HepG2 (cell line): Measurements from ENCODE around the gene ZBTB46. TPM values are rescaled to one million over a fixed set of nuclear protein-coding genes. Genes with fewer than 3 reads are reported as not detected.

Experiments used
- ATAC-seq: fragments of 200-7000 bp; cut with Tn5 transposase; 3 replicates; pipeline ENCODE4 v1.9.1; 2020; ENCODE audit warnings: mild to moderate bottlenecking, moderate library complexity
- BruUV-seq: library from RNA; stranded (reverse); fragments of 400-500 nt; replicated peaks from 2 replicates; lab custom pipeline; 2021; lab: Mats Ljungman, UMichigan
- CTCF ChIA-PET: fragments of 300-600 bp; formaldehyde crosslinking; extraction: SDS; loops from one replicate; lab custom pipeline; 2021; ENCODE audit warnings: low total read pairs, inconsistent platforms, low intra/inter-chr PET ratio; lab: Yijun Ruan, JAX
- POLR2A ChIA-PET: fragments of 350-600 bp; sonication (Branson Sonifier 250); formaldehyde crosslinking; loops from one replicate; lab custom pipeline; 2020; ENCODE audit warnings: antibody characterized with exemption, inconsistent platforms; lab: Yijun Ruan, JAX
- DNase-seq: peaks from one replicate; pipeline ENCODE4 v3.0.0-alpha.2; 2015; ENCODE audit warnings: low spot score
- FAIRE-seq: peaks from 3 replicates; lab custom pipeline; 2011; peaks lifted over from hg19 to GRCh38; lab: Jason Lieb, UNC
- H2AFZ ChIP-seq: one replicate; pipeline ENCODE4 v1.6.1; 2011; ENCODE audit warnings: low read length, inconsistent platforms
- H3K27ac ChIP-seq: fragments of 300-600 bp; 3 replicates; pipeline ENCODE4 v1.8.0; 2011; ENCODE audit warnings: mixed run types, mild to moderate bottlenecking, mixed read lengths, low read length, inconsistent platforms; ENCODE audit not compliant: insufficient read depth; ENCODE audit errors: extremely low read length
- H3K27me3 ChIP-seq, 2 experiments: fragments of 200-600 bp in 1 of 2; 2 replicates in 1 of 2; 3 replicates in 1 of 2; pipeline versions ENCODE4 v1.6.0 to v1.8.0; 2011; ENCODE audit warnings: low read length in 2 of 2, mild to moderate bottlenecking in 2 of 2, moderate library complexity in 2 of 2, inconsistent platforms in 1 of 2; ENCODE audit not compliant: insufficient read depth in 2 of 2, control insufficient read depth in 1 of 2
- H3K36me3 ChIP-seq, 2 experiments: fragments of 200-600 bp in 1 of 2; replicated peaks in 1 of 2; 2 replicates in 1 of 2; 3 replicates in 1 of 2; pipeline versions ENCODE4 v1.5.1 to v1.8.0; 2011; ENCODE audit warnings: low read length in 2 of 2, inconsistent platforms in 1 of 2; ENCODE audit not compliant: insufficient read depth in 2 of 2, control insufficient read depth in 1 of 2
- H3K4me1 ChIP-seq: 2 replicates; pipeline ENCODE4 v1.5.1; 2012; ENCODE audit warnings: low read length, inconsistent platforms; ENCODE audit not compliant: insufficient read depth
- H3K4me2 ChIP-seq: 2 replicates; pipeline ENCODE4 v1.6.0; 2011; ENCODE audit warnings: low read depth, low read length, inconsistent platforms
- H3K4me3 ChIP-seq, 3 experiments: fragments of 200-600 bp in 1 of 3; sonication (generic), shearing (Covaris generic) in 1 of 3; replicated peaks in 1 of 3; 2 replicates each; pipeline ENCODE4 v1.5.1; 2011 to 2016; ENCODE audit warnings: low read length in 3 of 3, inconsistent platforms in 2 of 3, low read depth in 2 of 3, mild to moderate bottlenecking in 2 of 3, control low read depth in 1 of 3, mixed read lengths in 1 of 3; ENCODE audit not compliant: insufficient read depth in 1 of 3
- H3K79me2 ChIP-seq: one replicate; pipeline ENCODE4 v1.6.1; 2011; ENCODE audit warnings: low read length, inconsistent platforms; ENCODE audit not compliant: insufficient read depth
- H3K9ac ChIP-seq: 2 replicates; pipeline ENCODE4 v1.6.0; 2011; ENCODE audit warnings: mild to moderate bottlenecking, low read depth, low read length, inconsistent platforms; ENCODE audit not compliant: insufficient read depth
- H3K9me3 ChIP-seq: 2 replicates; pipeline ENCODE4 v1.5.1; 2012; ENCODE audit warnings: mild to moderate bottlenecking, low read length
- H4K20me1 ChIP-seq: 2 replicates; pipeline ENCODE4 v1.6.0; 2011; ENCODE audit warnings: inconsistent platforms, mild to moderate bottlenecking, low read length, moderate library complexity; ENCODE audit not compliant: insufficient read depth
- EEA1 ChIP-seq: sonication (generic); formaldehyde crosslinking; IDR thresholded peaks from 2 replicates; pipeline ENCODE4 v1.5.1; 2020; ENCODE audit warnings: mild to moderate bottlenecking, missing genetic modification reagents, borderline replicate concordance
- GLI4 ChIP-seq: sonication (generic); formaldehyde crosslinking; IDR thresholded peaks from 2 replicates; pipeline ENCODE4 v1.5.1; 2020; ENCODE audit warnings: missing genetic modification reagents, mild to moderate bottlenecking, moderate library complexity, borderline replicate concordance
- HNF4A ChIP-seq: sonication (generic); formaldehyde crosslinking; IDR thresholded peaks from 2 replicates; pipeline ENCODE4 v1.4.0; 2020; ENCODE audit warnings: missing genetic modification reagents
- MEF2D ChIP-seq: sonication (generic); formaldehyde crosslinking; IDR thresholded peaks from 2 replicates; pipeline ENCODE4 v1.5.1; 2020; ENCODE audit warnings: mild to moderate bottlenecking, missing genetic modification reagents
- MTF2 ChIP-seq: sonication (generic); formaldehyde crosslinking; IDR thresholded peaks from 2 replicates; pipeline ENCODE4 v1.5.0; 2020; ENCODE audit warnings: missing genetic modification reagents, borderline replicate concordance
- MZF1 ChIP-seq: sonication (generic); formaldehyde crosslinking; IDR thresholded peaks from 2 replicates; pipeline ENCODE4 v1.8.1; 2023; ENCODE audit warnings: mild to moderate bottlenecking, missing genetic modification reagents, borderline replicate concordance
- PPARG ChIP-seq: conservative IDR thresholded peaks from 2 replicates; pipeline ENCODE4 v1.6.1; 2016; ENCODE audit warnings: missing biosample characterization, missing genetic modification reagents
- SP2 ChIP-seq: sonication (generic); formaldehyde crosslinking; IDR thresholded peaks from 2 replicates; pipeline ENCODE4 v1.5.1; 2020; ENCODE audit warnings: mild to moderate bottlenecking, missing genetic modification reagents
- TBP ChIP-seq: sonication (generic); formaldehyde crosslinking; IDR thresholded peaks from 2 replicates; pipeline ENCODE4 v1.5.0; 2020; ENCODE audit warnings: missing genetic modification reagents
- TEAD3 ChIP-seq: optimal IDR thresholded peaks from 2 replicates; pipeline ENCODE3; 2016; ENCODE audit warnings: borderline replicate concordance
- ZNF160 ChIP-seq: sonication (generic); formaldehyde crosslinking; IDR thresholded peaks from 2 replicates; pipeline ENCODE4 v1.8.0; 2022; ENCODE audit warnings: mild to moderate bottlenecking, inconsistent platforms, missing genetic modification reagents
- ZNF317 ChIP-seq: sonication (generic); formaldehyde crosslinking; IDR thresholded peaks from 2 replicates; pipeline ENCODE4 v1.5.0; 2020; ENCODE audit warnings: mild to moderate bottlenecking, missing genetic modification reagents
- ZNF501 ChIP-seq: sonication (generic); formaldehyde crosslinking; IDR thresholded peaks from 2 replicates; pipeline ENCODE4 v1.5.1; 2020; ENCODE audit warnings: mild to moderate bottlenecking, moderate library complexity, missing genetic modification reagents
- ZNF720 ChIP-seq: sonication (generic); formaldehyde crosslinking; IDR thresholded peaks from 2 replicates; pipeline ENCODE4 v1.4.0; 2020; ENCODE audit warnings: missing genetic modification reagents
- WGBS: methylation state at CpG from one replicate; pipeline ENCODE4 v1.1.6; 2017; ENCODE audit warnings: low lambda C conversion rate; 5-methylcytosine and 5-hydroxymethylcytosine counted together
- in situ Hi-C: cut with HindIII; loops from 2 replicates; pipeline ENCODE4 v1.10.0; 2017; ENCODE audit warnings: low pct_unique_long_range_greater_than_20kb; ENCODE audit not compliant: extremely low pct_ligation_motif_present
- intact Hi-C: fragments of 100-400 bp; cut with micrococcal nuclease; formaldehyde crosslinking; loops from one replicate; pipeline ENCODE4 v1.10.0; 2022; ENCODE audit not compliant: unreplicated experiment
- polyA plus RNA-seq, 8 experiments: library from polyadenylated mRNA; depleted of rRNA in 3 of 8; stranded (reverse) in 7 of 8; unstranded in 1 of 8; fragments of >200 nt; fragmentation: Illumina TruSeq in 4 of 8; extraction: Trizol in 4 of 8; gene quantifications; 2 replicates each; pipeline versions ENCODE4 v1.2.1 to v1.2.3, GENCODE V29; 2011 to 2016; ENCODE audit warnings: low read depth in 4 of 8, missing spikeins in 1 of 8, mixed read lengths in 1 of 8; ENCODE audit not compliant: insufficient read depth in 1 of 8
- total RNA-seq, 5 experiments: library from RNA; depleted of rRNA; stranded (reverse); fragments of >200 nt; fragmentation: Illumina TruSeq; extraction: Trizol; gene quantifications; 2 replicates each; pipeline ENCODE4 v1.2.3, GENCODE V29; 2016; ENCODE audit warnings: low read depth in 1 of 5
- TF ChIP-seq, protein P1 (sequence below): sonication (generic); formaldehyde crosslinking; conservative IDR thresholded peaks from 2 replicates; pipeline ENCODE4 v1.4.0; 2020; ENCODE audit warnings: mild to moderate bottlenecking, missing genetic modification reagents, moderate library complexity
- TF ChIP-seq, protein P2 (sequence below): sonication (generic); formaldehyde crosslinking; IDR thresholded peaks from 2 replicates; pipeline ENCODE4 v1.5.0; 2020; ENCODE audit warnings: missing genetic modification reagents
- TF ChIP-seq, protein P3 (sequence below): sonication (generic); formaldehyde crosslinking; IDR thresholded peaks from 2 replicates; pipeline ENCODE4 v1.4.0; 2020; ENCODE audit warnings: missing genetic modification reagents

Gene ZBTB46
- total and polyA plus RNA-seq, 2 of the 13 experiments (the other 11 are each of a cell fraction or from before 2014, with no cell fraction given), result 1.6 to 13.5 TPM

DNA sequence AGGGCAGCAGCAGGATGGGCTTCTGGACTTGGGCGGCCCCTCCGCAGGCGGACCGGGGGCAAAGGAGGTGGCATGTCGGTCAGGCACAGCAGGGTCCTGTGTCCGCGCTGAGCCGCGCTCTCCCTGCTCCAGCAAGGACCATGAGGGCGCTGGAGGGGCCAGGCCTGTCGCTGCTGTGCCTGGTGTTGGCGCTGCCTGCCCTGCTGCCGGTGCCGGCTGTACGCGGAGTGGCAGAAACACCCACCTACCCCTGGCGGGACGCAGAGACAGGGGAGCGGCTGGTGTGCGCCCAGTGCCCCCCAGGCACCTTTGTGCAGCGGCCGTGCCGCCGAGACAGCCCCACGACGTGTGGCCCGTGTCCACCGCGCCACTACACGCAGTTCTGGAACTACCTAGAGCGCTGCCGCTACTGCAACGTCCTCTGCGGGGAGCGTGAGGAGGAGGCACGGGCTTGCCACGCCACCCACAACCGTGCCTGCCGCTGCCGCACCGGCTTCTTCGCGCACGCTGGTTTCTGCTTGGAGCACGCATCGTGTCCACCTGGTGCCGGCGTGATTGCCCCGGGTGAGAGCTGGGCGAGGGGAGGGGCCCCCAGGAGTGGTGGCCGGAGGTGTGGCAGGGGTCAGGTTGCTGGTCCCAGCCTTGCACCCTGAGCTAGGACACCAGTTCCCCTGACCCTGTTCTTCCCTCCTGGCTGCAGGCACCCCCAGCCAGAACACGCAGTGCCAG, 134.3 kb downstream of the ZBTB46 start, which contains the start of gene TNFRSF6B:
Gene TNFRSF6B, plus strand, starts transcription at position 25 of the 729 bp plus-strand sequence. Its CDS starts 116 bp downstream, at position 141.
- H3K9me3 ChIP-seq, result no peaks in the 10 kb centered on the region
- DNase-seq, result no peak
- intact Hi-C loops, result no loop called here
- POLR2A ChIA-PET, result interaction anchor here (1.0 to 1.7 kb wide), 3 partner anchors 11 to 41 kb away, joined by 3 to 9 read pairs (median 3); partner anchors contain the start of genes ARFRP1, RTEL1 and ZGPAT
- H3K36me3 ChIP-seq, result peaks cover 4% of the 10 kb centered on the region in 2 experiments; a peak in 4 of 5 replicates
- H3K4me3 ChIP-seq, result peak within 1 kb of the TSS in 2 of 3 experiments; percentile 0 to 43; a peak in 1 of 6 replicates
- no TSS peak for BruUV-seq
- H3K4me1 ChIP-seq, result peaks cover 21% of the 10 kb centered on the region
- peaks cover 4% of the 10 kb centered on the region; the same call in 1 of the 2 replicates for H4K20me1 ChIP-seq
- no peaks in the 10 kb centered on the region for H3K27me3 ChIP-seq
- in situ Hi-C loops, result no loop called here
- FAIRE-seq, result no peak
- no peak within 1 kb of the TSS for H2AFZ ChIP-seq
- CTCF ChIA-PET, result no interaction called here
- H3K27ac ChIP-seq, result no peak within 1 kb of the TSS
- WGBS, result 64% methylated on average over 37 of the region's 52 CpGs
- H3K9ac ChIP-seq, result peak within 1 kb of the TSS; percentile 49
- peak; percentile 21 for ATAC-seq
- H3K79me2 ChIP-seq, result no peaks in the 10 kb centered on the region
- H3K4me2 ChIP-seq, result peak within 1 kb of the TSS; percentile 63
- TF ChIP-seq MTF2 (CRISPR knock-in tag) (peak; percentile 66; the same call in 1 of the 2 replicates), MZF1 (CRISPR knock-in tag) (no peak), ZNF317 (CRISPR knock-in tag) (no peak), SP2 (CRISPR knock-in tag) (no peak), GLI4 (no peak), PPARG (no peak), MEF2D (CRISPR knock-in tag) (peak; percentile 65; the same call in 1 of the 2 replicates), TBP (no peak), HNF4A (CRISPR knock-in tag) (peak; percentile 40; the same call in 1 of the 2 replicates), ZNF720 (CRISPR knock-in tag) (no peak), TEAD3 (CRISPR knock-in tag) (peak; percentile 30), ZNF160 (CRISPR knock-in tag) (peak; percentile 79; the same call in 1 of the 2 replicates), ZNF501 (no peak), EEA1 (no peak)
- TF ChIP-seq, protein P1, sequence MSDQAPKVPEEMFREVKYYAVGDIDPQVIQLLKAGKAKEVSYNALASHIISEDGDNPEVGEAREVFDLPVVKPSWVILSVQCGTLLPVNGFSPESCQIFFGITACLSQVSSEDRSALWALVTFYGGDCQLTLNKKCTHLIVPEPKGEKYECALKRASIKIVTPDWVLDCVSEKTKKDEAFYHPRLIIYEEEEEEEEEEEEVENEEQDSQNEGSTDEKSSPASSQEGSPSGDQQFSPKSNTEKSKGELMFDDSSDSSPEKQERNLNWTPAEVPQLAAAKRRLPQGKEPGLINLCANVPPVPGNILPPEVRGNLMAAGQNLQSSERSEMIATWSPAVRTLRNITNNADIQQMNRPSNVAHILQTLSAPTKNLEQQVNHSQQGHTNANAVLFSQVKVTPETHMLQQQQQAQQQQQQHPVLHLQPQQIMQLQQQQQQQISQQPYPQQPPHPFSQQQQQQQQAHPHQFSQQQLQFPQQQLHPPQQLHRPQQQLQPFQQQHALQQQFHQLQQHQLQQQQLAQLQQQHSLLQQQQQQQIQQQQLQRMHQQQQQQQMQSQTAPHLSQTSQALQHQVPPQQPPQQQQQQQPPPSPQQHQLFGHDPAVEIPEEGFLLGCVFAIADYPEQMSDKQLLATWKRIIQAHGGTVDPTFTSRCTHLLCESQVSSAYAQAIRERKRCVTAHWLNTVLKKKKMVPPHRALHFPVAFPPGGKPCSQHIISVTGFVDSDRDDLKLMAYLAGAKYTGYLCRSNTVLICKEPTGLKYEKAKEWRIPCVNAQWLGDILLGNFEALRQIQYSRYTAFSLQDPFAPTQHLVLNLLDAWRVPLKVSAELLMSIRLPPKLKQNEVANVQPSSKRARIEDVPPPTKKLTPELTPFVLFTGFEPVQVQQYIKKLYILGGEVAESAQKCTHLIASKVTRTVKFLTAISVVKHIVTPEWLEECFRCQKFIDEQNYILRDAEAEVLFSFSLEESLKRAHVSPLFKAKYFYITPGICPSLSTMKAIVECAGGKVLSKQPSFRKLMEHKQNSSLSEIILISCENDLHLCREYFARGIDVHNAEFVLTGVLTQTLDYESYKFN (CRISPR knock-in tag), result no peak
- TF ChIP-seq, protein P2, sequence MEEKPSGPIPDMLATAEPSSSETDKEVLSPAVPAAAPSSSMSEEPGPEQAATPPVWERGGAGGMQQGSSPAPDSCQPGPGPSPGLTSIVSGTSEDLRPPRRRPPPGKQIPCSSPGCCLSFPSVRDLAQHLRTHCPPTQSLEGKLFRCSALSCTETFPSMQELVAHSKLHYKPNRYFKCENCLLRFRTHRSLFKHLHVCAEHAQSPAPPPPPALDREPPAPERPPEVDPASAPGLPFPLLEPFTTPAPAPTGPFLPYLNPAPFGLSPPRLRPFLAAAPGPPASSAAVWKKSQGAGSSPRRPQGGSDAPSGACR, result peak; percentile 65
- TF ChIP-seq, protein P3, sequence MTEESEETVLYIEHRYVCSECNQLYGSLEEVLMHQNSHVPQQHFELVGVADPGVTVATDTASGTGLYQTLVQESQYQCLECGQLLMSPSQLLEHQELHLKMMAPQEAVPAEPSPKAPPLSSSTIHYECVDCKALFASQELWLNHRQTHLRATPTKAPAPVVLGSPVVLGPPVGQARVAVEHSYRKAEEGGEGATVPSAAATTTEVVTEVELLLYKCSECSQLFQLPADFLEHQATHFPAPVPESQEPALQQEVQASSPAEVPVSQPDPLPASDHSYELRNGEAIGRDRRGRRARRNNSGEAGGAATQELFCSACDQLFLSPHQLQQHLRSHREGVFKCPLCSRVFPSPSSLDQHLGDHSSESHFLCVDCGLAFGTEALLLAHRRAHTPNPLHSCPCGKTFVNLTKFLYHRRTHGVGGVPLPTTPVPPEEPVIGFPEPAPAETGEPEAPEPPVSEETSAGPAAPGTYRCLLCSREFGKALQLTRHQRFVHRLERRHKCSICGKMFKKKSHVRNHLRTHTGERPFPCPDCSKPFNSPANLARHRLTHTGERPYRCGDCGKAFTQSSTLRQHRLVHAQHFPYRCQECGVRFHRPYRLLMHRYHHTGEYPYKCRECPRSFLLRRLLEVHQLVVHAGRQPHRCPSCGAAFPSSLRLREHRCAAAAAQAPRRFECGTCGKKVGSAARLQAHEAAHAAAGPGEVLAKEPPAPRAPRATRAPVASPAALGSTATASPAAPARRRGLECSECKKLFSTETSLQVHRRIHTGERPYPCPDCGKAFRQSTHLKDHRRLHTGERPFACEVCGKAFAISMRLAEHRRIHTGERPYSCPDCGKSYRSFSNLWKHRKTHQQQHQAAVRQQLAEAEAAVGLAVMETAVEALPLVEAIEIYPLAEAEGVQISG (CRISPR knock-in tag), result peak; percentile 24
